Right atrium auricular region (tissue), 2 donors: Measurements from ENCODE around the gene ABR. TPM values are rescaled to one million over a fixed set of nuclear protein-coding genes. Genes with fewer than 3 reads are reported as not detected.

Experiments
- DNase-seq: peaks from one replicate; pipeline ENCODE4 v3.0.0-alpha.2; 2019; ENCODE audit warnings: low spot score
- H3K27ac ChIP-seq, 2 donors: fragments of 200-600 bp; sonication (generic); 1 replicate in 1 of 2; 2 replicates in 1 of 2; pipeline ENCODE4 v1.5.1; 2016 to 2019
- H3K27me3 ChIP-seq, 2 donors: fragments of 200-600 bp; sonication (generic); one replicate each; pipeline versions ENCODE4 v1.5.1 to v1.6.0; 2017 to 2019
- H3K36me3 ChIP-seq: fragments of 200-600 bp; sonication (generic); one replicate; pipeline ENCODE4 v1.5.1; 2016
- H3K4me1 ChIP-seq, 2 donors: fragments of 200-600 bp; sonication (generic); one replicate each; pipeline versions ENCODE4 v1.5.1 to v1.6.0; 2017 to 2019
- H3K4me3 ChIP-seq, 2 donors: fragments of 200-600 bp; sonication (generic); 1 replicate in 1 of 2; 2 replicates in 1 of 2; pipeline ENCODE4 v1.5.1; 2017 to 2019; ENCODE audit warnings: mild to moderate bottlenecking in 1 of 2, moderate library complexity in 1 of 2
- H3K9me3 ChIP-seq, 2 donors: fragments of 200-600 bp; sonication (generic); one replicate each; pipeline ENCODE4 v1.5.1; 2019
- CTCF ChIP-seq, 2 donors: fragments of 200-600 bp; sonication (generic); IDR thresholded peaks; one replicate each; pipeline ENCODE4 v1.5.1; 2019; ENCODE audit warnings: antibody characterized with exemption in 2 of 2
- total RNA-seq, 2 donors: library from RNA; depleted of rRNA; stranded (reverse); fragments of >200 nt; gene quantifications; one replicate each; pipeline ENCODE4 v1.1.0, GENCODE V29; 2016

Gene ABR
- total RNA-seq, 2 donors from 2014 or later, result 94.9 to 116 TPM

GRCh38 chr17:1217089-1217385 is 37.3 kb upstream of the ABR start:
- peaks cover 0 to 4% of the 10 kb centered on the region in 2 donors for H3K9me3 ChIP-seq
- no peaks in the 10 kb centered on the region for H3K27me3 ChIP-seq
- H3K4me3 ChIP-seq, result no peak overlapping the region
- DNase-seq, result no peak
- H3K4me1 ChIP-seq, result no peaks in the 10 kb centered on the region
- TF ChIP-seq CTCF (IDR thresholded peaks at IDR 0.05), result no peak
- no peaks in the 10 kb centered on the region for H3K36me3 ChIP-seq
- no peak overlapping the region for H3K27ac ChIP-seq

- Histone ChIP-seq H3K36me3 (no peaks in the 10 kb centered on the region), H3K4me1 (no peaks in the 10 kb centered on the region), H3K27me3 (no peaks in the 10 kb centered on the region), H3K4me3 (no peak overlapping the region), H3K27ac (no peak overlapping the region), H3K9me3 (peaks cover 0 to 4% of the 10 kb centered on the region in 2 donors)
- no peak for TF ChIP-seq CTCF (IDR thresholded peaks at IDR 0.05)
- no peak for DNase-seq
Measured at GRCh38 chr17:1216217-1217088, 36.7 kb upstream of the ABR start.

GRCh38 chr17:1212946-1213345 is 33.2 kb upstream of the ABR start:
- no peaks in the 10 kb centered on the region for H3K27me3 ChIP-seq
- H3K4me3 ChIP-seq, result no peak overlapping the region
- H3K36me3 ChIP-seq, result no peaks in the 10 kb centered on the region
- no peaks in the 10 kb centered on the region for H3K4me1 ChIP-seq
- no peak overlapping the region for H3K27ac ChIP-seq
- no peak for TF ChIP-seq CTCF (IDR thresholded peaks at IDR 0.05)
- H3K9me3 ChIP-seq, result no peaks in the 10 kb centered on the region
- DNase-seq, result no peak

GRCh38 chr17:1211287-1211686 is 31.5 kb upstream of the ABR start:
- no peaks in the 10 kb centered on the region for H3K27me3 ChIP-seq
- no peak overlapping the region for H3K4me3 ChIP-seq
- H3K27ac ChIP-seq, result no peak overlapping the region
- no peaks in the 10 kb centered on the region for H3K9me3 ChIP-seq
- TF ChIP-seq CTCF (IDR thresholded peaks at IDR 0.05), result no peak
- DNase-seq, result no peak
- H3K36me3 ChIP-seq, result no peaks in the 10 kb centered on the region
- H3K4me1 ChIP-seq, result no peaks in the 10 kb centered on the region

GRCh38 chr17:1208966-1209365 is 29.2 kb upstream of the ABR start:
- H3K4me3 ChIP-seq, result no peak overlapping the region
- H3K27me3 ChIP-seq, result no peaks in the 10 kb centered on the region
- TF ChIP-seq CTCF (IDR thresholded peaks at IDR 0.05), result no peak
- no peak for DNase-seq
- H3K4me1 ChIP-seq, result peaks cover 0 to 2% of the 10 kb centered on the region in 2 donors
- no peaks in the 10 kb centered on the region for H3K36me3 ChIP-seq
- no peak overlapping the region for H3K27ac ChIP-seq
- no peaks in the 10 kb centered on the region for H3K9me3 ChIP-seq
